ENCODE measurements around the gene ZC3H12D. TPM values are rescaled to one million over a fixed set of nuclear protein-coding genes. Genes with fewer than 3 reads are reported as not detected.

ZC3H12D gene
- polyA plus RNA-seq, 3 donors = 0.96 to 4.7 (median 1.2) TPM

- no peaks in the 10 kb centered on the region for H3K27me3 Mint-ChIP-seq (ENCODE audit: low read depth in 3 of 3)
- intact Hi-C loops (cut with micrococcal nuclease) = no loop called here
- no peak overlapping the region for H3K4me3 Mint-ChIP-seq
- H3K4me1 Mint-ChIP-seq = peaks cover 12% of the 10 kb centered on the region
- TF ChIP-seq CTCF (IDR thresholded peaks at IDR 0.05) = no peak
- Histone ChIP-seq H3K9me3 (replicated peaks in 1 of 2; ENCODE audit: control insufficient read depth in 1 of 2, insufficient read depth in 1 of 2, low read length in 2 of 2) (no peaks in the 10 kb centered on the region), H3K4me1 (ENCODE audit: control insufficient read depth in 1 of 2, insufficient read depth in 2 of 2, low read length in 2 of 2) (peaks cover 7 to 11% of the 10 kb centered on the region in 2 donors), H3K36me3 (replicated peaks in 1 of 2; ENCODE audit: control insufficient read depth in 1 of 2, insufficient read depth in 2 of 2, low read length in 2 of 2) (peaks cover 37 to 61% of the 10 kb centered on the region in 2 donors), H3K27me3 (ENCODE audit: control insufficient read depth in 2 of 2, insufficient read depth in 2 of 2, low read length in 2 of 2) (no peaks in the 10 kb centered on the region), H4K20me1 (ENCODE audit: insufficient read depth, low read length) (peaks cover 20% of the 10 kb centered on the region), H3K79me2 (ENCODE audit: insufficient read depth, low read length) (peaks cover 12% of the 10 kb centered on the region), H3K27ac (ENCODE audit: low read depth in 1 of 2, low read length in 2 of 2) (no peak overlapping the region), H3K9ac (ENCODE audit: insufficient read depth, low read length, poor library complexity, severe bottlenecking) (no peak overlapping the region), H2AFZ (ENCODE audit: insufficient read depth, low read depth, low read length, poor library complexity, severe bottlenecking) (no peak overlapping the region), H3K4me2 (replicated peaks; ENCODE audit: extremely low read depth, low read length, poor library complexity, severe bottlenecking) (no peak overlapping the region), H3K4me3 (replicated peaks in 1 of 3; ENCODE audit: low read depth in 2 of 3, low read length in 3 of 3) (no peak overlapping the region)
- no peak overlapping the region for H3K27ac Mint-ChIP-seq
- DNase-seq = no peak
- H3K9me3 Mint-ChIP-seq = peaks cover 0 to 2% (median 0%) of the 10 kb centered on the region in 7 donors
- peaks cover 27 to 47% of the 10 kb centered on the region in 2 donors for H3K36me3 Mint-ChIP-seq
Measured at GRCh38 chr6:149410557-149410956, 74.3 kb downstream of the ZC3H12D start.

- H3K9me3 Mint-ChIP-seq = no peaks in the 10 kb centered on the region
- intact Hi-C loops (cut with micrococcal nuclease) = no loop called here
- DNase-seq = no peak
Measured at GRCh38 chr6:149409617-149410016, 75.2 kb downstream of the ZC3H12D start.

More at GRCh38 chr6:149409617-149410016, 75.2 kb downstream of the ZC3H12D start:
- Histone ChIP-seq H3K4me3 (replicated peaks in 1 of 3; ENCODE audit: low read depth in 2 of 3, low read length in 3 of 3) (no peak overlapping the region), H3K4me1 (ENCODE audit: control insufficient read depth in 1 of 2, insufficient read depth in 2 of 2, low read length in 2 of 2) (peaks cover 10 to 16% of the 10 kb centered on the region in 2 donors), H4K20me1 (ENCODE audit: insufficient read depth, low read length) (peaks cover 29% of the 10 kb centered on the region), H3K36me3 (replicated peaks in 1 of 2; ENCODE audit: control insufficient read depth in 1 of 2, insufficient read depth in 2 of 2, low read length in 2 of 2) (peaks cover 37 to 68% of the 10 kb centered on the region in 2 donors), H2AFZ (ENCODE audit: insufficient read depth, low read depth, low read length, poor library complexity, severe bottlenecking) (no peak overlapping the region), H3K4me2 (replicated peaks; ENCODE audit: extremely low read depth, low read length, poor library complexity, severe bottlenecking) (no peak overlapping the region), H3K9ac (ENCODE audit: insufficient read depth, low read length, poor library complexity, severe bottlenecking) (no peak overlapping the region), H3K27me3 (ENCODE audit: control insufficient read depth in 2 of 2, insufficient read depth in 2 of 2, low read length in 2 of 2) (no peaks in the 10 kb centered on the region), H3K9me3 (replicated peaks in 1 of 2; ENCODE audit: control insufficient read depth in 1 of 2, insufficient read depth in 1 of 2, low read length in 2 of 2) (no peaks in the 10 kb centered on the region), H3K27ac (ENCODE audit: low read depth in 1 of 2, low read length in 2 of 2) (no peak overlapping the region), H3K79me2 (ENCODE audit: insufficient read depth, low read length) (peaks cover 12% of the 10 kb centered on the region)
- H3K27ac Mint-ChIP-seq = no peak overlapping the region
- WGBS (ENCODE audit: insufficient coverage) = 100% methylated on average over 1 of the region's 3 CpGs
- peaks cover 22% of the 10 kb centered on the region for H3K4me1 Mint-ChIP-seq
- H3K27me3 Mint-ChIP-seq (ENCODE audit: low read depth in 3 of 3) = no peaks in the 10 kb centered on the region
- TF ChIP-seq CTCF (IDR thresholded peaks at IDR 0.05) = no peak
- H3K36me3 Mint-ChIP-seq = peaks cover 35 to 55% of the 10 kb centered on the region in 2 donors
- H3K4me3 Mint-ChIP-seq = no peak overlapping the region
